Hepatic stellate cell (primary cell): ENCODE data around the gene IQGAP1.

ENCODE experiments used
- DNase-seq: peaks from one replicate; pipeline ENCODE4 v3.0.0; 2011; ENCODE audit warnings: low spot score

IQGAP1 gene

GRCh38 chr15:90442423-90442822 is 54.4 kb downstream of the IQGAP1 start:
- DNase-seq: no peak

GRCh38 chr15:90449206-90449735 is 61.2 kb downstream of the IQGAP1 start:
- DNase-seq: no peak

GRCh38 chr15:90451053-90451850 is 63.2 kb downstream of the IQGAP1 start:
- DNase-seq: no peak

- DNase-seq: no peak
Measured at GRCh38 chr15:90456236-90456635, 68.2 kb downstream of the IQGAP1 start.

- no peak for DNase-seq
Measured at GRCh38 chr15:90458061-90458460, 70.0 kb downstream of the IQGAP1 start.

GRCh38 chr15:90459368-90459767 is 71.3 kb downstream of the IQGAP1 start:
- DNase-seq: no peak

GRCh38 chr15:90460142-90460824 is 72.2 kb downstream of the IQGAP1 start:
- no peak for DNase-seq

GRCh38 chr15:90463381-90463780 is 75.3 kb downstream of the IQGAP1 start:
- DNase-seq: peak; percentile 45

- DNase-seq: peak; percentile 42
Measured at GRCh38 chr15:90465140-90465929, 77.3 kb downstream of the IQGAP1 start.

GRCh38 chr15:90465930-90466567 is 78.0 kb downstream of the IQGAP1 start:
- DNase-seq: no peak

- no peak for DNase-seq
Measured at GRCh38 chr15:90469723-90470122, 81.7 kb downstream of the IQGAP1 start.

- DNase-seq: no peak
Measured at GRCh38 chr15:90470453-90470852, 82.4 kb downstream of the IQGAP1 start.

- no peak for DNase-seq
Measured at GRCh38 chr15:90471126-90471525, 83.1 kb downstream of the IQGAP1 start.

GRCh38 chr15:90471769-90472168 is 83.7 kb downstream of the IQGAP1 start:
- DNase-seq: no peak

GRCh38 chr15:90478846-90479481 is 90.9 kb downstream of the IQGAP1 start:
- DNase-seq: no peak

GRCh38 chr15:90479656-90480055 is 91.6 kb downstream of the IQGAP1 start:
- DNase-seq: no peak

- DNase-seq: no peak
Measured at GRCh38 chr15:90481023-90481422, 93.0 kb downstream of the IQGAP1 start.

GRCh38 chr15:90482124-90483011 is 94.3 kb downstream of the IQGAP1 start:
- DNase-seq: peak; percentile 24

- no peak for DNase-seq
Measured at GRCh38 chr15:90483012-90483307, 94.9 kb downstream of the IQGAP1 start.

GRCh38 chr15:90483637-90484036 is 95.6 kb downstream of the IQGAP1 start:
- DNase-seq: no peak

GRCh38 chr15:90487186-90487585 is 99.1 kb downstream of the IQGAP1 start:
- DNase-seq: no peak
